OCI-LY3 (cell line): Measurements from ENCODE around the gene MBOAT1.

Experiments used
- H2AFZ ChIP-seq: fragments of 200-600, 300-600 bp; shearing (Covaris generic); 2 replicates; pipeline ENCODE4 v1.6.0; 2014; ENCODE audit warnings: antibody characterized with exemption, low read depth, low read length
- H3K27ac ChIP-seq: fragments of 200-600, 300-600 bp; sonication (generic); 2 replicates; pipeline ENCODE4 v1.5.1; 2014; ENCODE audit warnings: mild to moderate bottlenecking, low read length, moderate library complexity, mixed read lengths
- H3K27me3 ChIP-seq: fragments of 200-600, 300-600 bp; sonication (generic); 2 replicates; pipeline ENCODE4 v1.6.1; 2014; ENCODE audit warnings: low read depth, low read length, mixed read lengths
- H3K36me3 ChIP-seq: fragments of 200-600, 300-600 bp; sonication (generic); replicated peaks from 2 replicates; pipeline ENCODE3; 2014; ENCODE audit warnings: low read depth, low read length, mixed read lengths
- H3K4me1 ChIP-seq: fragments of 300-600, 200-600 bp; sonication (generic); 2 replicates; pipeline ENCODE4 v1.6.1; 2014; ENCODE audit warnings: low read length, mixed read lengths
- H3K4me2 ChIP-seq: fragments of 200-600, 300-600 bp; sonication (generic); 2 replicates; pipeline ENCODE4 v1.6.1; 2014; ENCODE audit warnings: low read length, mixed read lengths
- H3K4me3 ChIP-seq: fragments of 300-600, 200-600 bp; sonication (generic); 2 replicates; pipeline ENCODE4 v1.5.1; 2014; ENCODE audit warnings: antibody characterized with exemption, mild to moderate bottlenecking, low read length, moderate library complexity
- H3K79me2 ChIP-seq: fragments of 300-600, 200-600 bp; shearing (Covaris generic); 2 replicates; pipeline ENCODE4 v1.6.1; 2014; ENCODE audit warnings: mild to moderate bottlenecking, low read length, mixed read lengths
- H3K9ac ChIP-seq: fragments of 300-600, 200-600 bp; shearing (Covaris generic); 2 replicates; pipeline ENCODE4 v1.6.0; 2014; ENCODE audit warnings: mild to moderate bottlenecking, low read length, moderate library complexity
- H3K9me3 ChIP-seq: fragments of 200-600, 300-600 bp; shearing (Covaris generic); 2 replicates; pipeline ENCODE4 v1.6.1; 2014; ENCODE audit warnings: low read length, mixed read lengths; ENCODE audit not compliant: insufficient read depth
- H4K20me1 ChIP-seq: fragments of 200-600, 300-600 bp; sonication (generic); 2 replicates; pipeline ENCODE4 v1.6.1; 2016; ENCODE audit warnings: low read length, mixed read lengths; ENCODE audit not compliant: insufficient read depth
- EZH2phosphoT487 ChIP-seq: fragments of 200-600 bp; shearing (Covaris generic); IDR thresholded peaks from 2 replicates; pipeline ENCODE4 v1.6.1; 2018; ENCODE audit warnings: antibody characterized with exemption, mixed run types, low read depth
- TF ChIP-seq, protein P1 (sequence below): fragments of 200-600, 300-600 bp; sonication (generic); IDR thresholded peaks from 2 replicates; pipeline ENCODE4 v1.5.1; 2014; ENCODE audit warnings: antibody characterized with exemption, low read length, low read depth

Gene MBOAT1

DNA sequence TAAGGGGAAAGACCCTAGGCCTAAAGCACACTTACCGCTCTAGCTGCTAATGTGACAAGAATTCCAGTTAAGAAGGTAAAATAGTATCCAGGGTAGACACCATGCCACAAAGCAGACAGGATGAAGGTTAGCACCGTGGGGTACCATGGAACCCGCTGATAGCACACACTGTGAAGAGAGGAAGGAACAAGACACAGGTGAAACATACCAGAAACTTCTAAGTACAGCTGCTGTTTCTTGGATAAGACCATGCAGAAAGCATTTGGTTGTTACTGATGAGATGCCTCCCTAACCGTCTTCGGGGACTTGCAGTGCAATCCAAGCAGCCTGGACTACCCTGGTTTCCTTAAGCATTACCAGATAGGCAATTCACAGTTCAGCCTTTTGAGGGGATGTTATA lies 99.4 kb downstream of the MBOAT1 start:
- no peaks in the 10 kb centered on the region for H3K36me3 ChIP-seq
- no peaks in the 10 kb centered on the region for H3K4me1 ChIP-seq
- no peak overlapping the region for H3K27ac ChIP-seq
- no peak overlapping the region for H3K4me3 ChIP-seq
- H4K20me1 ChIP-seq: no peaks in the 10 kb centered on the region
- TF ChIP-seq, protein P1, sequence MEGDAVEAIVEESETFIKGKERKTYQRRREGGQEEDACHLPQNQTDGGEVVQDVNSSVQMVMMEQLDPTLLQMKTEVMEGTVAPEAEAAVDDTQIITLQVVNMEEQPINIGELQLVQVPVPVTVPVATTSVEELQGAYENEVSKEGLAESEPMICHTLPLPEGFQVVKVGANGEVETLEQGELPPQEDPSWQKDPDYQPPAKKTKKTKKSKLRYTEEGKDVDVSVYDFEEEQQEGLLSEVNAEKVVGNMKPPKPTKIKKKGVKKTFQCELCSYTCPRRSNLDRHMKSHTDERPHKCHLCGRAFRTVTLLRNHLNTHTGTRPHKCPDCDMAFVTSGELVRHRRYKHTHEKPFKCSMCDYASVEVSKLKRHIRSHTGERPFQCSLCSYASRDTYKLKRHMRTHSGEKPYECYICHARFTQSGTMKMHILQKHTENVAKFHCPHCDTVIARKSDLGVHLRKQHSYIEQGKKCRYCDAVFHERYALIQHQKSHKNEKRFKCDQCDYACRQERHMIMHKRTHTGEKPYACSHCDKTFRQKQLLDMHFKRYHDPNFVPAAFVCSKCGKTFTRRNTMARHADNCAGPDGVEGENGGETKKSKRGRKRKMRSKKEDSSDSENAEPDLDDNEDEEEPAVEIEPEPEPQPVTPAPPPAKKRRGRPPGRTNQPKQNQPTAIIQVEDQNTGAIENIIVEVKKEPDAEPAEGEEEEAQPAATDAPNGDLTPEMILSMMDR: no peak
- TF ChIP-seq EZH2phosphoT487: no peak
- no peaks in the 10 kb centered on the region for H3K27me3 ChIP-seq
- H2AFZ ChIP-seq: no peak overlapping the region
- H3K9ac ChIP-seq: no peak overlapping the region
- H3K9me3 ChIP-seq: no peaks in the 10 kb centered on the region
- no peaks in the 10 kb centered on the region for H3K79me2 ChIP-seq
- no peak overlapping the region for H3K4me2 ChIP-seq

DNA sequence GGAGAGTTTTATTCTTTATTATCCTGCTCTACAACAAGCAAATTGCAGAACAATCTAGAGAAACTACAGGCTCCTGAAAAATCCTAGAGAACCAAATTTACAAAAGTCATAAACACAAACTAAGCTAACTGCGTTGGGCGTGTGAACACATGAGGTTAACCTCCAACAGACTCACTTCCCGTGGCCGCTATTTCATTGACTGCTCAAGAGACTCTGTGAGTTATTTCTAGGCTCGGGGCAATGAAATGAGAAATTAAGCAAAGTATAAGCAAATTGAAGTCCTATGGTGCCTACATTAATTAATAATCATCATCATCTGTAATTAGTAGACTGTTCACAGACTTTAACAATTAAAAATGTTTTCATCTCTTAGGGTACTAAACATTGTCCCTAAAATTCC lies 100.0 kb downstream of the MBOAT1 start:
- Histone ChIP-seq H3K4me2 (no peak overlapping the region), H3K4me1 (no peaks in the 10 kb centered on the region), H3K27ac (no peak overlapping the region), H3K9me3 (no peaks in the 10 kb centered on the region), H3K9ac (no peak overlapping the region), H3K79me2 (no peaks in the 10 kb centered on the region), H4K20me1 (no peaks in the 10 kb centered on the region), H3K27me3 (no peaks in the 10 kb centered on the region), H3K4me3 (no peak overlapping the region), H2AFZ (no peak overlapping the region), H3K36me3 (no peaks in the 10 kb centered on the region)
- TF ChIP-seq, protein P1: no peak
- TF ChIP-seq EZH2phosphoT487: no peak

DNA sequence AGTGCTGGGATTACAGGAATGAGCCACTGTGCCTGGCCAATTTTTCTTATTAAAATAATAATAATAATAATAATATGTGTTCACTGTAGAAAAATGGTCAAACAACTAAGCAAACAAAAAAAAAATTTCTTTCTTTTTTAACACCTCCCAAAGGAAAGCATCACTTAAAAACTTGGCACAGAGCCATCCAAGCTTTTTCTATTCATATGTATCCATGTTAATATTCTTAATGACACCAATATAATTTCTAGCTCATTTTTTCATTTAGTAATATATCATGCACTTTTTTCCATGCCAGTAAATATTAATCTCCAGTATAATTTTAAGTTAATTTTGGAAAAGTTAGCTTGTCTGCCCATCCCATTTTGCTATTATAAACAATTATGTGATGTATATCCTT lies 101.8 kb downstream of the MBOAT1 start:
- Histone ChIP-seq H3K27me3 (no peaks in the 10 kb centered on the region), H3K9ac (no peak overlapping the region)

DNA sequence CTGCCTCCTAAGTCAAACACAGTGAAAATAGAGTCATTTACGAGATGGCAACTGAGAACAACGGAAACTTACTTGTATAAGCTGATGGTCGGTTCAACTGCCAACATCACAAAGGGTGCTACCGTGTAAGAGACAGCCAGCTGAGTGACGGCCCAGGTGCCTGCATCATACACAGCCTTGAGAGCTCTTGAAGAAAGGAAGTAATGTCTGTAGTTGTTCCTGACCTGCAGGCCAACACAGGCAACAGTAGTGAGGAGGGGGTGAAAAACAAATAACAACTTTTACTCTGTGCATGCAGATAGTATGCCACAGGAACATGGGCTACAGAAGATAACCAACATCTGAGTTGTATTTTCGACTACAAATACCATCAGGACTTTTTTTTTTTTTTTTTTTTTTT lies 102.7 kb downstream of the MBOAT1 start:
- Histone ChIP-seq H3K27ac (no peak overlapping the region), H3K4me2 (no peak overlapping the region), H3K27me3 (no peaks in the 10 kb centered on the region), H3K4me1 (no peaks in the 10 kb centered on the region), H3K9me3 (no peaks in the 10 kb centered on the region), H3K4me3 (no peak overlapping the region), H2AFZ (no peak overlapping the region), H3K9ac (no peak overlapping the region), H3K36me3 (no peaks in the 10 kb centered on the region), H3K79me2 (no peaks in the 10 kb centered on the region), H4K20me1 (no peaks in the 10 kb centered on the region)
- TF ChIP-seq, protein P1: no peak

More for the DNA sequence above, 101.8 kb downstream of the MBOAT1 start:
- Histone ChIP-seq H3K79me2 (no peaks in the 10 kb centered on the region), H3K36me3 (no peaks in the 10 kb centered on the region), H4K20me1 (no peaks in the 10 kb centered on the region), H3K4me2 (no peak overlapping the region), H3K9me3 (no peaks in the 10 kb centered on the region), H3K4me1 (no peaks in the 10 kb centered on the region), H2AFZ (no peak overlapping the region), H3K27ac (no peak overlapping the region), H3K4me3 (no peak overlapping the region)
- no peak for TF ChIP-seq EZH2phosphoT487
- TF ChIP-seq, protein P1: no peak
